Gastroesophageal sphincter (tissue), 3 donors: ENCODE data around the gene TTLL7.

Source experiments
- CTCF ChIP-seq, 4 experiments: fragments of 200-600 bp in 2 of 4; fragments of 450-650 bp in 2 of 4; sonication (generic) in 1 of 4; IDR thresholded peaks; one replicate each; pipeline ENCODE4 v1.5.1; 2017 to 2019; ENCODE audit warnings: antibody characterized with exemption in 4 of 4, mild to moderate bottlenecking in 2 of 4, moderate library complexity in 2 of 4
- POLR2A ChIP-seq, 2 donors: fragments of 450-650 bp; IDR thresholded peaks; one replicate each; pipeline ENCODE4 v1.6.1; 2017; ENCODE audit warnings: antibody characterized with exemption in 2 of 2, mild to moderate bottlenecking in 2 of 2, moderate library complexity in 1 of 2

DNA sequence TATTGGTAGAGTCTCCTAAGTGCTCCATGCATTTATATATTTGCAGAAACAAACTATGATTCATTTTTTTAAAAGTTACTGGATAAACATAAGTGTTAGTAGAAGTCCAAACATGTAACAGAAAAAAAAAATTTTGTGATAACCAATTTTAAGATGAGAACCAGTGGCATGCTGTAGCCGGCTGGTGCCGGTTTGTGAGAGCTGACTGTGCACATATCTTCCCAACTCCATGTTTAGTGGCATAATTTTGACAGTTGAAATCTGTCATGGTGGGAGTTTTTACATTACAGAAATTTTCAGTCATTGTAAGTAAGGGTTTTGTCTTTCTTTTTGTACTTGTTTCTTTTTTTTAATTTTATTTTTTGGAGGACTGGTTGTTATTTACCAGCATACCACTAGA is 141.2 kb downstream of the TTLL7 start:
- TF ChIP-seq POLR2A (IDR thresholded peaks at IDR 0.05) (no peak), CTCF (IDR thresholded peaks at IDR 0.05) (no peak)
